Measurements from ENCODE around the gene LRRN2.

GRCh38 chr1:204709021-204709420 lies 23.5 kb upstream of the LRRN2 start:
- no peak for TF ChIP-seq POLR2A (IDR thresholded peaks at IDR 0.05; ENCODE audit: low read depth, low read length)
- TF ChIP-seq, protein P1, sequence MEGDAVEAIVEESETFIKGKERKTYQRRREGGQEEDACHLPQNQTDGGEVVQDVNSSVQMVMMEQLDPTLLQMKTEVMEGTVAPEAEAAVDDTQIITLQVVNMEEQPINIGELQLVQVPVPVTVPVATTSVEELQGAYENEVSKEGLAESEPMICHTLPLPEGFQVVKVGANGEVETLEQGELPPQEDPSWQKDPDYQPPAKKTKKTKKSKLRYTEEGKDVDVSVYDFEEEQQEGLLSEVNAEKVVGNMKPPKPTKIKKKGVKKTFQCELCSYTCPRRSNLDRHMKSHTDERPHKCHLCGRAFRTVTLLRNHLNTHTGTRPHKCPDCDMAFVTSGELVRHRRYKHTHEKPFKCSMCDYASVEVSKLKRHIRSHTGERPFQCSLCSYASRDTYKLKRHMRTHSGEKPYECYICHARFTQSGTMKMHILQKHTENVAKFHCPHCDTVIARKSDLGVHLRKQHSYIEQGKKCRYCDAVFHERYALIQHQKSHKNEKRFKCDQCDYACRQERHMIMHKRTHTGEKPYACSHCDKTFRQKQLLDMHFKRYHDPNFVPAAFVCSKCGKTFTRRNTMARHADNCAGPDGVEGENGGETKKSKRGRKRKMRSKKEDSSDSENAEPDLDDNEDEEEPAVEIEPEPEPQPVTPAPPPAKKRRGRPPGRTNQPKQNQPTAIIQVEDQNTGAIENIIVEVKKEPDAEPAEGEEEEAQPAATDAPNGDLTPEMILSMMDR (IDR thresholded peaks at IDR 0.05; ENCODE audit: extremely low read depth in 1 of 2, insufficient read depth in 1 of 2, low read depth in 1 of 2, low read length in 2 of 2) = no peak
- no peak for TF ChIP-seq MYC (IDR thresholded peaks at IDR 0.05; ENCODE audit: low read depth, low read length)
- no peak for TF ChIP-seq JUN (IDR thresholded peaks at IDR 0.05; ENCODE audit: borderline replicate concordance, insufficient read depth, insufficient read length, low read depth)
- TF ChIP-seq EZH2 (IDR thresholded peaks at IDR 0.05; ENCODE audit: borderline replicate concordance, low read depth, low read length, severe bottlenecking) = peak; percentile 10
